Stimulated activated naive B cell treated with anti-CD40 and anti-IgM and Interleukin-4, amounts not matched to agents 10 μg/mL and 1 μg/mL and 100 μg/mL, for 72 hours (primary cell): ENCODE data around the gene ADNP2.

Experiments
- ATAC-seq, 2 donors: fragments of 150-1000 bp; cut with Tn5 transposase; replicated peaks; 2 replicates each; pipeline ENCODE4 v1.10.0; 2021; ENCODE audit warnings: moderate library complexity in 1 of 2
- DNase-seq: peaks from one replicate; pipeline ENCODE4 v3.0.0; 2021
- H3K27ac Mint-ChIP-seq: one replicate; pipeline ENCODE4 v1.8.0; 2022; ENCODE audit warnings: mild to moderate bottlenecking, mixed read lengths
- H3K27me3 Mint-ChIP-seq, 2 donors: one replicate each; pipeline ENCODE4 v1.8.0; 2022; ENCODE audit warnings: mixed read lengths in 2 of 2
- H3K36me3 Mint-ChIP-seq, 2 donors: one replicate each; pipeline ENCODE4 v1.8.0; 2022; ENCODE audit warnings: mixed read lengths in 2 of 2, mild to moderate bottlenecking in 1 of 2
- H3K4me1 Mint-ChIP-seq, 2 donors: one replicate each; pipeline ENCODE4 v1.8.0; 2022; ENCODE audit warnings: mixed read lengths in 2 of 2, mild to moderate bottlenecking in 1 of 2
- H3K4me3 Mint-ChIP-seq, 2 donors: one replicate each; pipeline ENCODE4 v1.8.0; 2022; ENCODE audit warnings: mild to moderate bottlenecking in 2 of 2, mixed read lengths in 2 of 2, moderate library complexity in 1 of 2
- H3K9me3 Mint-ChIP-seq, 2 donors: one replicate each; pipeline ENCODE4 v1.8.0; 2022; ENCODE audit warnings: mixed read lengths in 2 of 2, mild to moderate bottlenecking in 1 of 2

The ADNP2 gene

DNA sequence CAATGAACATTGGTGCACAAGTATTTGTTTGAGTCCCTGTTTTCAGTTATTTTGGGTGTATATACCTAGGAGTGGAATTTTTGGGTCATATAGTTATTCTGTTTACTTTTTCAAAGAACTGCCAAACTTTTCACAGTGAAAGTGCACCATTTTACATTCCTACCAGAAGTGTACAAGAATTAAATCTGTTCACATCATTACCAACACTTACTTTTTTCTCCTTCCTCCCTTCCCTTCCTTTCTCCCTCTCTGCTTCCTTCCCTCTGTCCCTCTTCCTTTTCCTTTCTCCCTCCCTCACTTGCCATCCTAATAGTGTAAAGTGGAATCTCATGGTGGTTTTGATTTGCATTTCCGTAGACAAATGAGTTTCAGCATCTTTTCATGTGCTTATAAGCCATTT is 11.9 kb downstream of the ADNP2 start:
- Mint-ChIP-seq H3K27me3 (no peaks in the 10 kb centered on the region), H3K9me3 (no peaks in the 10 kb centered on the region), H3K4me3 (no peak overlapping the region), H3K27ac (no peak overlapping the region), H3K4me1 (peaks cover 0 to 2% of the 10 kb centered on the region in 2 donors), H3K36me3 (peaks cover 21 to 50% of the 10 kb centered on the region in 2 donors)
- DNase-seq (no peak), ATAC-seq (no peak)

DNA sequence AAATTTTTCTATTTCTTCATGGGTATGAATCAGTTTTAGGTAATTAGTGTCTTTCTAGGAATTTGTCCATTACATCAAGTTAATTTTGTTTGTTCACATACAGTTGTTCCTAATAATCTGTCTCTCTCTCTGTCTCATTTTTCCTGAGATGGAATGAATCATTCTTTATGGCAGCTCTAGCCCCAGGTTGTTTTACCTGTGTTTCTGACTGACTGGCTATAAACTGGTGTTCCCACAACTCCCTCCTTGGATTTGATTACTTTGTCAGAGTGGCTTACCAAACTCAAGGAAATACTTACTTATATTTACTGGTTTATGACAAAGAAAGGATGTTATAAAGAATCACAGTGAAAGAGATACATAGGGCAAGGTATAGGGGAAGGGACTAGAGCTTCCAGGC is 15.1 kb downstream of the ADNP2 start:
- no peak overlapping the region for H3K4me3 Mint-ChIP-seq
- H3K27me3 Mint-ChIP-seq: no peaks in the 10 kb centered on the region
- H3K36me3 Mint-ChIP-seq: peaks cover 23 to 46% of the 10 kb centered on the region in 2 donors
- peaks cover 0 to 5% of the 10 kb centered on the region in 2 donors for H3K4me1 Mint-ChIP-seq
- H3K27ac Mint-ChIP-seq: no peak overlapping the region
- no peaks in the 10 kb centered on the region for H3K9me3 Mint-ChIP-seq
- ATAC-seq: no peak
- no peak for DNase-seq

- ATAC-seq: no peak
- DNase-seq: no peak
- H3K4me3 Mint-ChIP-seq: no peak overlapping the region
- no peaks in the 10 kb centered on the region for H3K27me3 Mint-ChIP-seq
- no peaks in the 10 kb centered on the region for H3K9me3 Mint-ChIP-seq
- H3K4me1 Mint-ChIP-seq: peaks cover 6 to 7% of the 10 kb centered on the region in 2 donors
- peaks cover 22 to 40% of the 10 kb centered on the region in 2 donors for H3K36me3 Mint-ChIP-seq
- H3K27ac Mint-ChIP-seq: no peak overlapping the region
Observed at GRCh38 chr18:80126797-80127196, 17.7 kb downstream of the ADNP2 start.

DNA sequence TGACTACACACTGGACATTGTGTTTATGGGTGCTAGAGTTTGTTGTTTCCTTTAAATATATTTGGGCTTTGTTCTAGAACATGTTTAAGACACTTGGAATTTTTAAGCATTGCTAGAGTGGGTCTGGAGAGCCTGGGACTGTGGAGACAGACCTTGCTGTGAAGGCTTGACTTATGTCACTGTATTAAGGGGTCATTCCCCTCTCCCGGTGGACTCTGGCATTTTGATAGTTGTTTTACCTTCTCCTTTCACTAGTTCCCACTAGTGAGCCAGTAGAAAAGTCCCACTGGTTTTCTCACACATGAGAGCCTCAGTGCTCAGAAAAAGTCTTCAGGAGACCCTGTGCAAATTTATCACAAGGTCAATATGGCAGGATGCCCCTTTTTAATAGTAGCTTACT is 18.6 kb downstream of the ADNP2 start:
- Mint-ChIP-seq H3K27me3 (no peaks in the 10 kb centered on the region), H3K9me3 (no peaks in the 10 kb centered on the region), H3K4me3 (no peak overlapping the region), H3K27ac (no peak overlapping the region), H3K4me1 (peaks cover 8 to 12% of the 10 kb centered on the region in 2 donors), H3K36me3 (peaks cover 22 to 40% of the 10 kb centered on the region in 2 donors)
- DNase-seq (no peak), ATAC-seq (no peak)

DNA sequence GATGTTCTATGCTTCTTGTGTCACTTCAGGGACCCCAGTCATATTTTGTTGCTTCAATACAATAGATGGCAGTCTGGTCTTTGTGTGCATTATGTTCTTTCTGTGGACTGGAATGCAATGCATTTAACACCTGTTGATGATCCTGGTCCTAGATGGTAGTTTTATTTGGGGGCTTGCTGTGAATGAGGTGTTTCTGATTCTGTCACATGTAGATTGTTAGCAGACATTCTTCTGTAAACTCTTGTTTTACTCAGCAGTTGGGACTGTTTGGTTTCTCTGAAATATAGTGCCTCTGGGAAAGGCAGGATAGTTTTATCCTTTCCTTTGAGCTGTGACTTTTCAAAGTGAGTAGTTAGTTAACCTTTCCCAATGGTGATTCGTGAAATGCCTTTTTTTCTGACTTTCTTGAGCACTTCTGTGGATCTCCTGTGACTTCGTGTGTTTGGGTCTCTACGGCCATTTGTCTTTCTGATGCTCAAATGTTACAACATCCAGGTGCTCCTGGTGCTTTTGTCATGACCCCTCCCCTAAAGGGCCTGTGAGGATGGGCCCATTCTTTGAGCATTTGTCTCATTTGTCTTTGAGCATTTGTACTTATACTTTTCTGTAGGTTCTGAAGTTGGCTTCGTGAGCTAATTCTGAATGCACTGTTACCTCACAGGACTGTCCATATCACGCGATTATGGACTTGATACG is 20.8 kb downstream of the ADNP2 start:
- no peak for ATAC-seq
- H3K27ac Mint-ChIP-seq: no peak overlapping the region
- peaks cover 32 to 50% of the 10 kb centered on the region in 2 donors for H3K36me3 Mint-ChIP-seq
- H3K9me3 Mint-ChIP-seq: no peaks in the 10 kb centered on the region
- DNase-seq: no peak
- no peaks in the 10 kb centered on the region for H3K27me3 Mint-ChIP-seq
- H3K4me1 Mint-ChIP-seq: peaks cover 9 to 13% of the 10 kb centered on the region in 2 donors
- H3K4me3 Mint-ChIP-seq: no peak overlapping the region

DNA sequence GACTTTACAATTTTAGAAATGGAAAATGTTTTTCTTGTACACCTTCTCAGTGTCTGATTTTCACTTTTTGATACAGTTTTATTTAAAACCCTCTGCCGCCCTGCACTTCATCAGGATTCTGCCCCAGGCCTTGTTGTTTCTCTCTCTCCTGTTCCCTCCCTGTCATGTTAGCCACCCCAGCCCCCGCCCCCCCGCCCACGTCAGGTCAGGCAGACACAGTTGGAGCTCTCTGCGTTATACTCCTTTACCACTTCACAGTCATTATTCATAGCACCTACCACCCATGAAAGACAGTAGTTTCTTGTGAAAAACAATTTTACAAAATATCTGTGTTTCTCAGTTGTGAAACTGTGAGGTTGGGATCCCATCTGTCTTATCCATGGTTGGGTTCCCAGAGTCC is 21.5 kb downstream of the ADNP2 start:
- Mint-ChIP-seq H3K27ac (no peak overlapping the region), H3K4me3 (no peak overlapping the region), H3K27me3 (no peaks in the 10 kb centered on the region), H3K9me3 (no peaks in the 10 kb centered on the region), H3K4me1 (peaks cover 9 to 13% of the 10 kb centered on the region in 2 donors), H3K36me3 (peaks cover 33 to 56% of the 10 kb centered on the region in 2 donors)
- ATAC-seq: no peak
- DNase-seq: no peak

- Mint-ChIP-seq H3K27ac (no peak overlapping the region), H3K4me3 (no peak overlapping the region), H3K36me3 (peaks cover 41 to 64% of the 10 kb centered on the region in 2 donors), H3K27me3 (no peaks in the 10 kb centered on the region), H3K9me3 (no peaks in the 10 kb centered on the region), H3K4me1 (peaks cover 8 to 13% of the 10 kb centered on the region in 2 donors)
- DNase-seq (no peak), ATAC-seq (no peak)
Observed at GRCh38 chr18:80132180-80132812, 23.2 kb downstream of the ADNP2 start.

DNA sequence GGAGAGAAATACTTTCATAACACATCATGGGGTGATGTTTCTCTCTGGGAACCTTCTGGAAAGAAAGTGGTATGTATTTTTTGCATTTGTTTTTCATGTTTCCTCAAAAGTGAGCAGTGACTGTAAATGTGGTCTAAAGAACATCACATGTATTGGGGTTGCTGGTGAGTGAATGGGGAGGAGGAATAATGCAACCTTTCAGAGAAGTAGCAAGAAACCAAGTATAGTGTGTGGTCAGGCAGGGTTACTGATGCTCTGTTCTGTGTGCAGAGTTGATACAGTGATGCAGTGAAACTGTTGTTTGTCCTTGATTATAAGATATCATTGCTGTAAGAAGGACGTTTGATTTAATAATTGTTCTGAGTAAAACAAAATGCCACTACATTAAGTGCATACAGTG is 24.1 kb downstream of the ADNP2 start:
- ATAC-seq (no peak), DNase-seq (no peak)
- no peak overlapping the region for H3K27ac Mint-ChIP-seq
- no peak overlapping the region for H3K4me3 Mint-ChIP-seq
- no peaks in the 10 kb centered on the region for H3K27me3 Mint-ChIP-seq
- peaks cover 5 to 13% of the 10 kb centered on the region in 2 donors for H3K4me1 Mint-ChIP-seq
- H3K9me3 Mint-ChIP-seq: no peaks in the 10 kb centered on the region
- H3K36me3 Mint-ChIP-seq: peaks cover 45 to 69% of the 10 kb centered on the region in 2 donors

DNA sequence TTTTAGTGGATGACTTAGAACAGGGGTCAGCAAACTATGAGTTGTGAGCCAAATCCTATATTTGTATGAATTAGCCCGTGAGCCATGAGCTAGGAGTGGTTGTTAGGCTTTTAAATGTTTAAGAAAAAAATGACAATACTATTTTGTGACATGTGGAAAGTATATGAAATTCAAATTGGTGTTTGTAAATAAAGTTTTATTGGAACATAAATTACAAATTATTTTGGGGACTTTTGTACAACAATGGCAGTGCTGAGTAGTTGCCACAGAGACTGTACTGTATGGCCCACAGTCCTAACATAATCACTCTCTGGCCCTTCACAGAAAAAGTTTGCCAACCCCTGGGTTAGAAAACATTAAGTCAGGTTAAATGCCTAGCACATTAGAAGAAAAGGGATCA is 26.1 kb downstream of the ADNP2 start:
- Mint-ChIP-seq H3K4me3 (no peak overlapping the region), H3K27me3 (no peaks in the 10 kb centered on the region), H3K36me3 (peaks cover 44 to 59% of the 10 kb centered on the region in 2 donors), H3K4me1 (peaks cover 3 to 7% of the 10 kb centered on the region in 2 donors), H3K27ac (no peak overlapping the region), H3K9me3 (no peaks in the 10 kb centered on the region)
- no peak for DNase-seq
- ATAC-seq: no peak

DNA sequence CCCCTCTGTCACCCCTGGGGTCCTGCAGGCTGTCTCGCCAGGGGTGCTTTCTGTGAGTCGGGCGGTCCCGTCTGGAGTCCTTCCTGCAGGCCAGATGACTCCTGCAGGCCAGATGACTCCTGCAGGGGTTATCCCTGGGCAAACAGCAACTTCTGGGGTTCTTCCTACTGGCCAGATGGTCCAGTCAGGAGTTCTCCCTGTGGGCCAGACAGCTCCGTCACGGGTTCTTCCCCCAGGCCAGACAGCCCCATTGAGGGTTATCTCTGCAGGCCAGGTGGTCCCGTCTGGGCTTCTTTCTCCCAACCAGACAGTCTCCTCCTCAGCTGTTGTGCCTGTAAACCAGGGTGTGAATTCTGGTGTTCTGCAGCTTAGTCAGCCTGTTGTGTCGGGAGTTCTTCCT is 27.6 kb downstream of the ADNP2 start:
- no peak overlapping the region for H3K27ac Mint-ChIP-seq
- peaks cover 39 to 59% of the 10 kb centered on the region in 2 donors for H3K36me3 Mint-ChIP-seq

DNA sequence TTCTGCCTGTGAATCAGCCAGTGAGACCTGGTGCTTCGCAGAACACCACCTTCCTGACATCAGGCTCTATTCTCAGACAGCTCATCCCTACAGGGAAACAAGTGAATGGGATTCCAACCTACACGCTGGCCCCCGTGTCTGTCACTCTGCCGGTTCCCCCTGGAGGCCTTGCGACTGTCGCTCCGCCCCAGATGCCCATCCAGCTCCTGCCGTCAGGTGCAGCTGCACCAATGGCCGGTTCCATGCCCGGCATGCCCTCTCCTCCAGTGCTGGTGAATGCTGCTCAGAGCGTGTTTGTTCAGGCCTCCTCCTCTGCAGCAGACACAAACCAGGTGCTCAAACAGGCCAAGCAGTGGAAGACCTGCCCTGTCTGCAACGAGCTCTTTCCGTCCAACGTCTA is 28.1 kb downstream of the ADNP2 start:
- no peaks in the 10 kb centered on the region for H3K27me3 Mint-ChIP-seq

More for the DNA sequence above, 27.6 kb downstream of the ADNP2 start:
- Mint-ChIP-seq H3K4me1 (peaks cover 3 to 6% of the 10 kb centered on the region in 2 donors), H3K9me3 (no peaks in the 10 kb centered on the region), H3K4me3 (no peak overlapping the region), H3K27me3 (no peaks in the 10 kb centered on the region)
- ATAC-seq (no peak), DNase-seq (no peak)

GRCh38 chr18:80137976-80138375 is 28.9 kb downstream of the ADNP2 start:
- no peak for ATAC-seq
- no peaks in the 10 kb centered on the region for H3K27me3 Mint-ChIP-seq
- H3K9me3 Mint-ChIP-seq: no peaks in the 10 kb centered on the region
- H3K4me3 Mint-ChIP-seq: no peak overlapping the region
- no peaks in the 10 kb centered on the region for H3K4me1 Mint-ChIP-seq
- H3K36me3 Mint-ChIP-seq: peaks cover 36 to 50% of the 10 kb centered on the region in 2 donors
- no peak overlapping the region for H3K27ac Mint-ChIP-seq
- no peak for DNase-seq

More for the DNA sequence above, 28.1 kb downstream of the ADNP2 start:
- H3K36me3 Mint-ChIP-seq: peaks cover 39 to 57% of the 10 kb centered on the region in 2 donors
- no peak for DNase-seq
- H3K9me3 Mint-ChIP-seq: no peaks in the 10 kb centered on the region
- H3K27ac Mint-ChIP-seq: no peak overlapping the region
- H3K4me1 Mint-ChIP-seq: peaks cover 3 to 6% of the 10 kb centered on the region in 2 donors
- no peak for ATAC-seq
- H3K4me3 Mint-ChIP-seq: no peak overlapping the region

GRCh38 chr18:80140455-80140985 is 31.5 kb downstream of the ADNP2 start:
- H3K4me1 Mint-ChIP-seq: peaks cover 5 to 7% of the 10 kb centered on the region in 2 donors
- H3K36me3 Mint-ChIP-seq: peaks cover 25 to 32% of the 10 kb centered on the region in 2 donors
- H3K27ac Mint-ChIP-seq: no peak overlapping the region
- no peak for ATAC-seq
- no peaks in the 10 kb centered on the region for H3K27me3 Mint-ChIP-seq
- H3K9me3 Mint-ChIP-seq: no peaks in the 10 kb centered on the region
- no peak overlapping the region for H3K4me3 Mint-ChIP-seq
- no peak for DNase-seq

- Mint-ChIP-seq H3K4me1 (peaks cover 11 to 21% of the 10 kb centered on the region in 2 donors), H3K9me3 (no peaks in the 10 kb centered on the region), H3K27ac (no peak overlapping the region), H3K27me3 (no peaks in the 10 kb centered on the region), H3K4me3 (no peak overlapping the region), H3K36me3 (peaks cover 0 to 10% of the 10 kb centered on the region in 2 donors)
- ATAC-seq: no peak
- DNase-seq: no peak
Observed at GRCh38 chr18:80143881-80144280, 34.8 kb downstream of the ADNP2 start.
